ENCODE data around the gene FUNDC2.
"Not testable (repeated sequence)": the region's sequence is repeated elsewhere in the genome, so short reads cannot be mapped to it uniquely, and the experiment has no call there.

FUNDC2 gene, protein sequence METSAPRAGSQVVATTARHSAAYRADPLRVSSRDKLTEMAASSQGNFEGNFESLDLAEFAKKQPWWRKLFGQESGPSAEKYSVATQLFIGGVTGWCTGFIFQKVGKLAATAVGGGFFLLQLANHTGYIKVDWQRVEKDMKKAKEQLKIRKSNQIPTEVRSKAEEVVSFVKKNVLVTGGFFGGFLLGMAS

DNA sequence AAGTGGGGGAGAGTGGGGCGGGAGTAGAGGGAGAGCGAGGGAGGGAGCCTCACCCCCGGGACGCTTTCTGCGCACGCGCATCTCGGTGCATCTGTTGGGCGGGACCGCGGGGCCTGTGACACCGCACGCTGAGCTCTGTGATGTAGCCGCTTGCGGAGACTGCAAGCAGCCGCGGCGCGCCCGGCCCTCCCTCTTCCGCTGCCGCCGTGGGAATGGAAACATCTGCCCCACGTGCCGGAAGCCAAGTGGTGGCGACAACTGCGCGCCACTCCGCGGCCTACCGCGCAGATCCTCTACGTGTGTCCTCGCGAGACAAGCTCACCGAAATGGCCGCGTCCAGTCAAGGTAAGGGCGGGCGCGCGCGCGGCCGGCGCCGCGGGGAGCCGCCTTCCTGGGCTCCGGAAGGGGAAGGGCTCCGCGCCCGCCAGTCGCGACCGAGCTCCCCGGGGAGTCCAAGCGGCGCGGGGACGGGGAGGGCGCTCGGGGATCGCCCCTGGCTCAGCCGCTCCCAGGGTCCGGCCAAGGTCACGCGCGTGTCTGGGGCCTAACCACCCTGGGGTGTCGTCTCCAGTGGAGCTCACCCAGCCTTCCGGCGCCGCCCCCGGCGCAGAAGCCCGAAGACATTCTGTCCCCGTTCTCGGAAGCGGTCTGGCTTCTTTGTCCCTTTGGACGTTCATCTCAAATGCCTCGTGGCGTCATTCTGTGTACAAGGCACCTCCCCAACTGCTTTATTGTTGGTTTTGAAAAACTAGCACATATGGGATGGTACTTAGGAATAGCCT lies at the start of gene FUNDC2:
Gene FUNDC2 (plus strand): TSS at position 118 of the 782 bp plus-strand sequence. CDS start 95 bp downstream, at position 213.
- peak; percentile 92 for DNase-seq (ENCODE audit: low read depth)

DNA sequence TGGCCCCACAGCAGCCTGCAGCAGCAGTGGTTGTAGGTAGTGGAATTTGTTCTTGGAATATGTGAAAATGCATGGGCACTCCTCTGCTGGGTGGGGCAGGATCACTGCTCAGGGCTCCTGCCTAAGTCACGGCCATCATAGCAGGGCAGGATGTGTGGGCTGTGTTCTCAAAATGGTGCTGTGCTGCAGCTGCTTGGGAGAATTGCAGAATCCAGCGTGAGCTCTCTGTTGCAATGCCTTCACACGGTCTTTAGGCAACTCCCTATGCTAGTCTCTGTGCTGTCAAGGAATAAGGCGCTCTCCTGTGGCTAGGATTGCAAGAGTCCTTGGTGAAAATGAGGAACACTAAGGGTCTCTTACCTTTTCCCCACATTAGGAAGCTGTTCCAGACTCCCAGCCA lies 47.0 kb upstream of the FUNDC2 start:
- no peak for DNase-seq (ENCODE audit: low read depth)

DNA sequence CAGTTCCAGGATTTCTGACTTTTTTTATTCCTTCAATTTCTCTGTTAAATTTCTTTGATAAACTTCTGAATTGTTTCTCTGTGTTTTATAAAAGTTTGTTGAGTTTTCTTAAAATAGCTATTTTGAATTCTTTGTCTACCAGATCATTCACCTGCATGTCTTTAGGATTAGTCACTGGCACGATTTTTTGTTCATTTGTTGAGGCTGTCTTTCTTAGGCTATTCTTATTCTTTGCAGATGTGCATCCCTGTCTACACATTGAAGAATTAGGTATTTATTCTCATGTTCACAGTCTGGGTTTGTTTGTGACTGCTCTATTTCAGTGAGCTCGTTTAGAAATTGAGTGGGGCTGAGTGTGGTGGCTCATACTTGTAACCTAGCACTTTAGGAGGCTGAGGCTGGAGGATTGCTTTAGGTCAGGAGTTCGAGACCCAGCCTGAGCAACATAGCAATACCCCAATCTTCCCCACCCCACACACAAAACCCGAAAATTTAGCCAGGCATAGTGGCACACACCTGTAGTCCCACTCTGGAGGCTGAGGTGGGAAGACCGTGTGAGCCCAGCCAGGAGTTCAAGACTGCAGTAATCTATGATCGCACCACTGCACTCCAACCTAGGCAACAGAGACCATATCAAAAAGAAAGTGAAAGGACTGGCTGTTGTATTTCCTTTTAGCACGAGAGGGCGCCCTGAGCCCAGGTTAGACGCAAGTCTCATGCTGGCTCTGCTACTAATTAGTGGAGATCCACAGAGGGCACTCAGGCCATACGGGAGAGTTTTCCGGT lies 46.1 kb upstream of the FUNDC2 start:
- DNase-seq (ENCODE audit: low read depth) = peak; percentile 46

DNA sequence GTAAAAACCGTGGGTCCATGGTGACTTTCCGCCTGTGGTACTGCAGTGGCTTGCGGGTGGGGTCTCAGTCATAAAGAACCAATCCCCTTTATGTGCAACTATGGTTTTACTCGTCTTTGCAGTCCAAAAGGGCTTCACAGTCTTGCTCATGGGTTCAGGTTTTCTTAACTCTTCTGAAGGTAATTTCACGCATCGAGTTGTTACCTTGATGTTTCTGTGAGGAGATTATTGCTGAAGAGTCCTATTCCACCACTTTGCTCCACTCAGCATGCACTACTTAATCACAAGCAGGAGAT lies 45.6 kb upstream of the FUNDC2 start:
- DNase-seq (ENCODE audit: low read depth) = no peak

DNA sequence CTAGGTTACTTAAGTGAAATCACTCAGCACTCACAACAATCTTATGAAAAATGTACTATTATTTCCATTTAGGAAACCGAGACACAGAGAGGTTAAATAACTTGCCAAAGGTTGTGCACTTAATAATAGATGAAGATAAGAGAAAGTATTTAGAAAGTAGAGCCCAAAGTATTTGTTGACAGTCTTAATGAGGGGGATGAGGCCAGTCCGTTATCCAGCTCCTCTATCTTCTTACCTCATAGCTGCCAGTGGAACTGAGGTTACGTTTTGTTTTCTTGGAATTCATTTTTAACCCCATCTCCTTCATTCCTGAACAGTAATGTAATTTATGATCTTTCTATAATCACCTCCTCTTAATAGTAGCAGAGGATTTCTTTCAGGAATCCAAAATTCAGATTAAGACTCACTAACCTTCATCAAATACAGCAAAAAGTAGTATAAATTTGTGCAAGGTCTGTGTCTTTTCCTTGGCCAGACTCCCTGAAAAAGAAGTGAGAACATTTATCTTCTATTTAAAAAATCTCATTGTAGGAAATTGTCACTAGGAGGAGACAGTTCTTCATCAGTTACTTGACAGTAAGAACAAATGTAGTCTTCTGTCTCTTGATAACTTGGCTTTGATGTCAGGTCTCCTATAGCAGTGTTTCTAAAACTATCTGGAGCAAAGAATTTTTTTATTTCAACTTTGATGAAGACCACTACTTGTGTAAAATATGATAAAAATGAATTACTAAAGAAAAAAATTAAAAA lies 39.6 kb upstream of the FUNDC2 start:
- no peak for DNase-seq (ENCODE audit: low read depth)

DNA sequence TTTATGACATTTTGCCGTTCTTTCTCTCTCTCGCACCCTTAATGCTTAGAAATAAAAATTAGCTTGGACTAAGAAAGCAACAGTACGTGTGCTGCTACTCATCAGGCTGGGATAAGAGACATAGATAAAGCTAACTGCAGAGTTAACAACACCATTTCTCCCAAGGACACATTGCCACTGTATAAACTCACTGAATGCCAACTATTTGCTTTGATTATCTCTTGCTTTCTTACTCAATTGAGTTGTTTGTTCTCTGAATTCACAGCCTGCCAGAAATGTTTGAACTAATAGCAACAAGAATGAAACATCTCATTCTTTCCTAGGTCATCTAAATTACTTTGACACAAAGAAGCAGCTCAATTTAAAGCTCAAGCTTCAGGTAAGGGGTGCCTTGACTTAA lies 38.7 kb upstream of the FUNDC2 start:
- DNase-seq (ENCODE audit: low read depth) = peak; percentile 2

DNA sequence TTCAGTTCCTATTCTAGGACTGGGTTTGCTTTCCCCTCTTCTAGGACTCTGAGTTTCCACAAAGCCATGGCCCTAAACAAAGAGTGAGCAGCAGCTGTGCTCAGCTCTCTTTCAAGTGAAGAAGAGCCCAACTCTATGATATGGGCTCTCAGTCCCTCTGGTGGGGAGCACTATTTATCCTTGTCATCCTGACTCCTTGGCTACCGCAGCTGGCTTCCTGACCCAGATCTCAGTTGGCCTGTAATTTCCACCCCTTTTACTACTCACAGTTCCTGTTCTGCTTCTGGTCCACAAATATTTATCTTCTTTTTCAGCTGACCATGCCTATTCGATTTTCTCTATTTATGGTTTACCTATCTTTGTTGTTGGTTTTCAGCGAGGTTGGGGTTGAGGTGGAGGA lies 37.9 kb upstream of the FUNDC2 start:
- no peak for DNase-seq (ENCODE audit: low read depth)

DNA sequence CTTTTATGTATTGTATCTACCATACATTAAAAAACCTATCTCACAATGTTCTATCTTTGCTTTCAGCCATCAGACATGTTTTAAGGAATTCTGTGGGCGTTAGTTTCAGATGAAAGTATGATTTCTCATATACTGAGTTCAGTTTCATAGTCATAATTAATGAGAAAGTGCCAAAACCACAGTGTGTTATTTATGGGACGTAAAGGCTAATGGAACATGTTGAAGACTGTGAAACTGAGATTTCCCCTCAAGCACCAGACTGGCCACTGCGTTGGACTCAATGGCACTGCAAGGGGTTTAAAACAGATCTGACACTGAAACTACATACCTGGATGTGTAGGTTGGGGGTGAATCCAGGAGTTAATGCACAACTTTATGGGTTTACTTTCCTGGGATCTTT lies 36.1 kb upstream of the FUNDC2 start:
- DNase-seq (ENCODE audit: low read depth) = no peak

DNA sequence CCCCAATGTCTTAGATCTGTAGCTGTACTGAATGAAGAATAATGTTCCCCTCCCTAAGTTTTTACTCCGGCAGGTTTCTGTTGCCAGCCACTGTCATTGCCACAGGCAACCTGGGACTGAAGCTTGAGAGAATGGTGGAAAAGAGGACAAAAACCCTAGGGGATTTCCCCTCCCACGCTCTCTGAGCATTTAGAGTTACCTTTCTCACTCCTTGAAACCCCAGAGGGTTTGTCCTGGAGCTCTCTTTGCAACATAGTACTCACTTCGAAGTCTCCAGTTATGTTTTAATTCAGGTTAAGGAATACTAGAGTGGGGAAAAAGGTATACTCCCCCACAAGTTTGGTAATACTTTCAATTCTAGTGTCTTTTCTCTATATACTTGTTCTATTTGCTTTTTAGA lies 35.6 kb upstream of the FUNDC2 start:
- DNase-seq (ENCODE audit: low read depth) = no peak

DNA sequence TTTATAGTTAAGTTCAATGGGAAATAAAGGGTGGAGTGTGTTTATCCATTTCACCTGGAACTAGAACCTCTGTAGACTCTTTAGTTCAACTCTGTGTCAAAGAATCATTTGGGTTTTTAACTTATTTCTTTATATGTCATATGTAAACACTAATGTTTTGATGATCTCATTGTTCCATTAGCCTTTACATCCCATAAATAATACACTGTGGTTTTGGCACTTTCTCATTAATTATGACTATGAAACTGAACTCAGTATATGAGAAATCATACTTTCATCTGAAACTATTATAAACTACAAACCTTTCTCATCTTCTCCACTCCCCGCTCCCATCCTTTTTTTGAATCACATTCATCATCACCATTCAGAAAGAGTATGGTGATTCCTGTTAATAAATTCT lies 35.2 kb upstream of the FUNDC2 start:
- DNase-seq (ENCODE audit: low read depth) = no peak

DNA sequence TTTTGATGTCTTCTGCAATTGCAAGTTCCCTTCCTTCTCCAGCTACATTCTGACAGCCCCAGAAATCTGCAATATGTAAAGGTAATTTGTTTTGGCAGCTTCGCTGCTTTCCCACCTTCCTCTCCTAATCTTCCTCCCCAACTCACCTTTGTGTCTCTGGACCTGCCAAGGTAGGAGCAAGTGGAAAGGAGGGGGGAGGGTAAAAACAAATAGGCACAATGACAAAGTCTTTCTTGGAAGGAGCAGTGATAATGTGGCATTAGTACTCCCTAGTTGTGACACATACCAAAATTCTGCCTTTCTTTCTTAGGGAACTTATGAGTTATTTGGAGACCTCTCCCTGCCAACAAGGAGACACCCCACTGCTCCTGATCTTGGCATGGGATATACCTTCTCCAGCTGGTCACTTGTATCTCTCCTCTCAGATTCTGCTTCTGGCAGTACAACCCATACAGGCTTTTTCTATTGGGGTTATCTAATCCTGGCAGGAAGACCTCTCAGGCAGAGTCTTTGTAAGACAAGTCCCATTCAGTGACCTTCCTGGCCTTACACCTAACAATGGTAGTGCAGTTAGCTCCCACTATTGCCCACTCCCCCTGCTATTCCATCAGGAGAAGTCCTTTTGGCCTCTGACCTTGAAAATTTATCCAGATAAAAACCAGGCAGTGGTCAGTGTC lies 28.3 kb upstream of the FUNDC2 start:
- no peak for DNase-seq (ENCODE audit: low read depth)

DNA sequence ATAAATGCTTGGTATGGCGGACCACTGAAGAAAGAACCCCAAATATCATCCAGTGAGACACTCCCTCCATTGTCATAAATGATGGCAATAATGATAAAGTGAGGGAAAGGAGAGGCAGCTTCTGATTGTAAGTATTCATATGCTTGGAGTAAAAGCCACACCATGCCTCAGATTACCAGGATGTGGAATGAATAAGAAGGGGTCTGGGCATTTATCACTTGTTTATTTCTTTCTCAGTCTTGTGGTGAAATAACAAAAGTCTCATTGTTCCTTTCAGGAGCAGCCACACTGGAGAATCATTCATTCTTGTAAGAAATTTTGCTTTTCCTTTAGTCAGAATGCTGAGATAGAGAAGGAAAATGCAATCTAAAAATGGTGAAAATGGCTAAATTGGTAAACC lies 25.8 kb upstream of the FUNDC2 start:
- DNase-seq (ENCODE audit: low read depth) = no peak

DNA sequence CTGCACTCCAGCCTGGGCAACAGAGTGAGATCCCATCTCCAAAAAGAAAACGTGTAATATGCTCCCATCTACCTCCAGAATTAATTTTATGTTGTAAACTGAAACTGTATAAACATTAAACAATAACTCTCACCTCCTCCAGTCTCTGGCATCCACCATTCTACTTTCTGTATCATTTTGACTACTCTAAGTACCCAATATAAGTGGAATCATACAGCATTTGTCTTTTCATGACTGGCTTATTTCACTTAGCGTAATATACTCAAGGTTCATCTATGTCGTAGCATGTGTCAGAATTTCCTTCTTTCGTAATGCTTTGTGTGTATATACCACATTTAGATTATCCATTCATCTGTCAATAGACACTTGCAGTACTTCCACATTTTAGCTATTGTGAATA lies 24.8 kb upstream of the FUNDC2 start:
- no peak for DNase-seq (ENCODE audit: low read depth)

DNA sequence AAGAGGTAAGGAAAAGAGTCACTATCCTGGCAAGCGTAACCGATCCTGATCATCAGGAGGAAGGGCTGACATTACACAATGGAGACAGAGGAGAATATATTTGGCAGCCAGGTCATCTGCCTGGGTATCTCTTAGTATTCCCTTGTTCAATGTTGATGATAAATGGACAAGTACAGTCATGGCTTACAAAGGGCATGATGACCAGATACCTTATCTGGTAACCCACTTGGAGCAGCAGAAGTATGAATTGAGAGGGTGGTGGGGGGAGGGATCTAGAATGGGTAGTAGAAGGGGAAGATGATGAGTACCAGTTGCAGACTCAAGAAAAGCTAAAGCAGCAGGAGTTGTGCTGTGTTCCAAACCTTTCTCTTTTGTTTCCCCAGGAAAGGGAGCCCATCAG lies 21.5 kb upstream of the FUNDC2 start:
- DNase-seq (ENCODE audit: low read depth) = no peak

DNA sequence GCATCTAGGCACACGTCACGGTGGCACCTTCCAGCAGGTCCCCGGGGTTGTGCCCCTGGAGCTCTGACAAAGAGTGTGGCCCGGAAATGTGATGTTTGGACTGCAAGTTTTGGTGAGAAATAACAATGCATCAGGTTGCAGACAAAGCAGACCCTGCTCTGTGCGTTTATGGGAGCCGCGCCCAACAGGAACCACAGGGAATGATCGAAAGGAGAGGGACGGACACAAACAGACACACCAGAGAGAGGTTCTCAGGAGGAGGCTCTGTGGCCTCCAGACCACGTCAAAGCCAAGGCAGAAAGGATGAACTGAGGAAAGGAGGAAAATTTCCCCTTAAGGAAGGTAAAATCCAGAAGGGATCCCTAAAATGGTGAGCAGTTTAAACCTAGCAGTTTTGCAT lies 20.3 kb upstream of the FUNDC2 start:
- not testable (repeated sequence) for DNase-seq (ENCODE audit: low read depth)

DNA sequence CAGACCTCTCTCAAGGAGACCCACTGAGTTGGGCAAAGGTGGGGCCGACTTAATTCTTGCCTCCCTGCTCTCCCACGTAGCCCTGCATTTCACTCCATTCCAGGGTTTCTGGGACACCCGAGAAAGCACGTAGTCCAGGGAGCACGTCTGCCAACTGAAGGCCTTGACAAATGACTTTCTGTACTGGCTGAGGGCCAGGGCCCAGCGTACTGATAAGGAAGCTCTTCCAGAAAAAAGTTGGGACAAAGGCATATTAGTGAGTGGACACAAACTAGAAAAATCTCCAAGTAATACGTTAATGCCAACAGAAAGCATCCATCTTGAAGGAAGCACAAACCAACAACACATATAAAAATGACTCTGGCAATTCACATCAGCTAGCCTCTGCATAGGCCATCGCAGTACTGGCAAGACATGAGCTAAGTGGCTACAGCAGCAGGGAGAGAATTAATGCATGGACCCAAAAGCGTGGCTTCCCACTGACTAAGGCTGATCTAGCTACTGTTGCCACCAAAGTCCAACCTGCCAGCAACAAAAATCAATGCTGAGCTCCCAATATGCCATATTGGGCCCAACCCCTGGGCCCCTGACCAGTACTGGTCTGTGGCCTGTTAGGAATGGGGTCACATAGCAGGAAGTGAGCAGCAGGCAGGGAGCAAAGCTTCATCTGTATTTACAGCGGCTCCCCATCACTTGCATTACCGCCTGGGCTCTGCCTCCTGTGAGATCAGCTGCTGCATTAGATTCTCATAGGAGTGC lies 19.6 kb upstream of the FUNDC2 start:
- DNase-seq (ENCODE audit: low read depth) = not testable (repeated sequence)

DNA sequence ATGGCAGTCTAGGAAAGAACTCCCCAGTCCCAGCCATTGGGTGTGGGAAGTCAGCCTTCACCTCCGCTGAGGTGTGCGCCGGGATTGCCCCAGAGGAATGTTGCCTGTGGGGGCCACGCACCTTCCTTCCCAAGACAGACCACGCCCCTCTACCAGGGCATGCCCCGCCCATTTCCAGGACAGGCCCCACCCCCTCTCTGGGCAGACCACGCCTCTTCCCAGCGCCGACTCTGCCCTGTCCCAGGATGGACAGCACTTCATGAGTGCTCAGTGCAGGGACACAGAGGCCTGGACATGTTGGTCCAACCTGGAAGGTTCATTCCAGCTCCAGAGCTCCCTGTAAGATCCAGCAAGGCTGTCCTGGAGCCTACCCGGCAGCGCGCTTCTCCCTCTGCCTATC lies 18.1 kb upstream of the FUNDC2 start:
- not testable (repeated sequence) for DNase-seq (ENCODE audit: low read depth)

DNA sequence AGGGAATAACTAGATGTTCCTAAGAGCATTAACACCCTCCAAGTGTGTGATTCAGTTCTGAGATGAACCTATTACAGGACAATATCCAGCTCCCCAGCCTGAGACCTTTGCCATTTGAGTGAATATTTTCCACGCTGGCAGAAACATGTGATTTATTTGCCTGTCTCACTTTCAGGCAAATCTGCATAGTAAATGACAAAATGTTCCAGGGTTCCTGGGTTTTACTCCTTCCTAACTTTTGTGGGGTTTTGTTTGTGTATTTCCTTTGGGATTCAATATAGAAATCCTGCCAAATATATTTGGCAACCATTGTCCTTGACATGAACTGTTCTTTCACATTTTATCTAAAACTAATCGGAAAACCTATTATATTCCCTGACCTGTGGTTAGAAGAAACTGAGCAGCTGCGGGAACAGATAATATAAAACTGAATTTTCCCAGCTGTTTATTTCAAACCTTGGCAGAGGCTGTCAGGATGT lies 16.6 kb upstream of the FUNDC2 start:
- DNase-seq (ENCODE audit: low read depth) = no peak

DNA sequence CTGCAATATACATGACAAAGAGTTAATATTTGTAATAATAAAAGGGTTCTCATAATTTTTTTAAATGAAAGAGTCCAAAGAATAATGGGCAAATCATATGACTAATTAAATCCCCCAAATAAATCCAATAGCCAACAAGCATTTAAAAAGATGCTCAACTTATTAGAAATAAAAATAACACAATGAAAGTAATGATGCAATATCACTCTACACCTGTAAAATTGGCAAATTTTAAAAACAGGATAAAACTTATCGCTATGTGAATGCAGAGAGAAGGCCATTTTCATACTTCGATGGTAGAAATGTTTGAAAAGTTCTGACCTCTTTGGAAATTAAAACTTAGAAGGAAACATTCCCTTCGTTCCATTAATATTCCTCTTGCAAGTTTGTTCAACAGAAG lies 6.1 kb upstream of the FUNDC2 start:
- no peak for DNase-seq (ENCODE audit: low read depth)

DNA sequence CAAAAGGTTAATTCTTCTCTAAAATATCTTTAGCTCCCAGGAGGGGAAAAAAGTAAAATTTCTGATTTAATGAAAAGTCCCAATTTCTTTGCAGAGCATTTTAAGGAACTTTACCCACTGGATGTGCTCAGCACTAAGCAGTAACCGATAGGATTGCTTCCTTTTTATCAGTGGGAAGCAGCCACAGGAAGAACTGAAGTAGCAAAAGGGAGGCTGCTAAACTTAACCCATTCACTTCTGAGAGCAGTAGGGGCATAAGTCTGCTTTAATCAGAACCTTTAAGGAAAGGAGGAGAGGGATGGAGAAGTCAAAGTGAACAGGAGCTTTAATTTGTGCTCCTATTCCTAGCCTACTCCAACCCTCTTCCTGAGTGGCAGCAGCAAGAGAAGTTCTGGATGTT lies 4.1 kb upstream of the FUNDC2 start, which contains the start of gene F8:
Gene F8 (minus strand): TSS at position 139 of the 400 bp plus-strand sequence. CDS start 171 bp downstream, outside the sequence.
- no peak for DNase-seq (ENCODE audit: low read depth)

All from iris pigment epithelial cell (primary cell).